ENCODE results near the gene PRLHR. TPM values are rescaled to one million over a fixed set of nuclear protein-coding genes. Genes with fewer than 3 reads are reported as not detected.

Gene PRLHR
- total RNA-seq, result not detected in 2 replicates
- polyA plus RNA-seq, result not detected in 2 replicates

DNA sequence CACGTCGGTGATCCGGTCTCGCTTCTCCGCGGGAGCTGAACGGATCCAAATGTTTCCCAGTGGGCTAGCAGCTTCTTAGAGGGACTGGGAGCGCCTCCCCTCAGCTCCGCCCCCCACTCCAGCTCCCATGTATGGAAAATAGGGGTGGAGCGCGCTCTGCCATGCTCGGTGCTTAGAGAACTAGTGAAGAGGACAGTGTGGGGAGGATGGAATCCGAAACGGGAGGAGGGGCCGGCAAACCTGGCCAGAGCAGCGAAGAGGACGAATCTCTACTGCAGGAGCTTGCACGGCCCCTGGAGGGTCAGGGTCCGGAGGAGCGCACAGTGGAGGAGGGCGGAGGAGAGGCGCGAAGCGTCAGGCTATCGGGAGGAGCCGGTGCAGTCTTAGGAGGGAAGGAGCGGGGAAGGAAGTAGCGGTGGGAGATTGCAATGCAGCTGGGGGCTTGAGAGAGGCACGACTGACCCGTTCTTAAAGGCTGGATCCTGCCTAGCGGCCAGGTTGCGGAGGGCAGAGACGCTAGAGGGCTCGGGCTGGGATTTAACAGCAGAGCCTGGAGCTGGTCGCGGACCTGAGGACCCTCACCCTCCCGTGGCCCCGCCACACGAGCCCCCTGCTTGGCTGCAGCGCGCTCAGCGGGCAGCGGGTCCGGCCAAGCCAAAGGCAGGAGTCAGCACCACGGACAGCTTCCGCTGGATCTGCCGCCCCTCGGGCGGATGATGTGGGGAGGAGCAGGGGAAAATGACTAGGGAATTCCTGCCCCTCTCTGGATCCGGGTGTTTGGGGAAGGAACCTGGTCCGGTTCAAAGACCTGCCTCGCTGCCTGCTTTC, at the start of gene PRLHR:
PRLHR (minus strand) TSS at position 51 of the 828 bp plus-strand sequence. CDS start 404 bp downstream, outside the sequence.
- no peaks in the 10 kb centered on the region for H3K36me3 ChIP-seq
- TF ChIP-seq, protein P1, sequence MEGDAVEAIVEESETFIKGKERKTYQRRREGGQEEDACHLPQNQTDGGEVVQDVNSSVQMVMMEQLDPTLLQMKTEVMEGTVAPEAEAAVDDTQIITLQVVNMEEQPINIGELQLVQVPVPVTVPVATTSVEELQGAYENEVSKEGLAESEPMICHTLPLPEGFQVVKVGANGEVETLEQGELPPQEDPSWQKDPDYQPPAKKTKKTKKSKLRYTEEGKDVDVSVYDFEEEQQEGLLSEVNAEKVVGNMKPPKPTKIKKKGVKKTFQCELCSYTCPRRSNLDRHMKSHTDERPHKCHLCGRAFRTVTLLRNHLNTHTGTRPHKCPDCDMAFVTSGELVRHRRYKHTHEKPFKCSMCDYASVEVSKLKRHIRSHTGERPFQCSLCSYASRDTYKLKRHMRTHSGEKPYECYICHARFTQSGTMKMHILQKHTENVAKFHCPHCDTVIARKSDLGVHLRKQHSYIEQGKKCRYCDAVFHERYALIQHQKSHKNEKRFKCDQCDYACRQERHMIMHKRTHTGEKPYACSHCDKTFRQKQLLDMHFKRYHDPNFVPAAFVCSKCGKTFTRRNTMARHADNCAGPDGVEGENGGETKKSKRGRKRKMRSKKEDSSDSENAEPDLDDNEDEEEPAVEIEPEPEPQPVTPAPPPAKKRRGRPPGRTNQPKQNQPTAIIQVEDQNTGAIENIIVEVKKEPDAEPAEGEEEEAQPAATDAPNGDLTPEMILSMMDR (IDR thresholded peaks at IDR 0.05; ENCODE audit: low read depth, low read length), result no peak
- no peak within 1 kb of the TSS for H3K4me3 ChIP-seq
- DNase-seq (ENCODE audit: low read depth in 1 of 2, low spot score in 1 of 2), result peak; percentile 57 to 89
- H3K9me3 ChIP-seq (ENCODE audit: low read depth), result no peaks in the 10 kb centered on the region
- no peak within 1 kb of the TSS for H3K27ac ChIP-seq
- no peaks in the 10 kb centered on the region for H3K4me1 ChIP-seq (ENCODE audit: low read depth)
- peaks cover 77% of the 10 kb centered on the region for H3K27me3 ChIP-seq

- H3K9me3 ChIP-seq (ENCODE audit: low read depth), result no peaks in the 10 kb centered on the region
Observed at GRCh38 chr10:118642228-118642627, 46.8 kb upstream of the PRLHR start.

DNA sequence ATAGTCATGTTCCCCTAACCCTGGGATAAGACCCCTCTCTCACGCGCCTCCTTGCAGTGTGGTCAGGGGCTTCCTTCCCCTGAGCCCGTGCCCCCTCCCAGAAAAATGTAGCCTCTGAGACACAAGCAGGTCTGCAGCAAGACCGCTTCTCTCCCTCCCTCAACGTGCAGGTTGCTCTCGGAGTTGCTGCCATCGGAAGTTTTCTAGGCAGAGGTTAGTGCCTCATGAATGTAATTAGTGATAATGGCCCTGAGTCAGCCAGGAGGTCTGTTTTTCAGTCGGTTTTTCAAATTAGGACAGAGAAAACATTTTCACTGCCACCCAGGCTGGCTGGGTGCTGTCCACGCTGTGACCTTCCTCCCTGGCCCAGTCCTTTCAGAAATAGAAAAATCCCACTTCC, 43.2 kb upstream of the PRLHR start:
- Histone ChIP-seq H3K9me3 (ENCODE audit: low read depth) (no peaks in the 10 kb centered on the region), H3K36me3 (no peaks in the 10 kb centered on the region), H3K4me1 (ENCODE audit: low read depth) (no peaks in the 10 kb centered on the region), H3K4me3 (no peak overlapping the region), H3K27ac (no peak overlapping the region), H3K27me3 (no peaks in the 10 kb centered on the region)
- TF ChIP-seq, protein P1 (IDR thresholded peaks at IDR 0.05; ENCODE audit: low read depth, low read length), result no peak
- no peak for DNase-seq (ENCODE audit: low read depth in 1 of 2, low spot score in 1 of 2)

More at GRCh38 chr10:118642228-118642627, 46.8 kb upstream of the PRLHR start:
- H3K4me3 ChIP-seq, result no peak overlapping the region
- no peaks in the 10 kb centered on the region for H3K36me3 ChIP-seq
- DNase-seq (ENCODE audit: low read depth in 1 of 2, low spot score in 1 of 2), result no peak
- no peaks in the 10 kb centered on the region for H3K27me3 ChIP-seq
- no peak overlapping the region for H3K27ac ChIP-seq
- TF ChIP-seq, protein P1 (IDR thresholded peaks at IDR 0.05; ENCODE audit: low read depth, low read length), result no peak
- H3K4me1 ChIP-seq (ENCODE audit: low read depth), result no peaks in the 10 kb centered on the region

- Histone ChIP-seq H3K36me3 (no peaks in the 10 kb centered on the region), H3K27me3 (no peaks in the 10 kb centered on the region), H3K27ac (no peak overlapping the region), H3K9me3 (ENCODE audit: low read depth) (no peaks in the 10 kb centered on the region), H3K4me1 (ENCODE audit: low read depth) (no peaks in the 10 kb centered on the region), H3K4me3 (no peak overlapping the region)
- TF ChIP-seq, protein P1 (IDR thresholded peaks at IDR 0.05; ENCODE audit: low read depth, low read length), result no peak
- DNase-seq (ENCODE audit: low read depth in 1 of 2, low spot score in 1 of 2), result no peak
Observed at GRCh38 chr10:118635674-118636402, 40.4 kb upstream of the PRLHR start.

DNA sequence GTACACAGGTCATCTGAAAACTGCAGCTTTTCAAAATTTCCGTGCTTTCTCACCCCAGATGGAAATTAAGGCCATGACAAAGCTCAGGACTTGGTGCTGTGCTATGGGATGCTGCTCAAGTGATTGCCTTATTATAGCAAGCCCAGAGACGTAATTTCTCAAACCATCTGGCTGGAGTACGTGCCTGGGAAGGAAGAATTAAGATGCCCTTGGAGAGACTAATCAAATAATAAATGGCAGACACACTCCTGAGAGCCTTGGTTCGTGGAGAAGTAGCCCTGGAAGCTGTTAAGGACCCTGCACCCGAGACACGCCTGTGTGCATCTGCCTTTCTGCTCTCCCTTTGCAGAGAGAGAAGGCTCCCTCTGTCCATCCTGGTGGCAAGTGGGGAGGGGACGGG, 38.3 kb upstream of the PRLHR start:
- H3K9me3 ChIP-seq (ENCODE audit: low read depth), result no peaks in the 10 kb centered on the region
- H3K4me1 ChIP-seq (ENCODE audit: low read depth), result no peaks in the 10 kb centered on the region
- H3K27ac ChIP-seq, result no peak overlapping the region
- H3K4me3 ChIP-seq, result no peak overlapping the region
- TF ChIP-seq, protein P1 (IDR thresholded peaks at IDR 0.05; ENCODE audit: low read depth, low read length), result no peak
- H3K36me3 ChIP-seq, result no peaks in the 10 kb centered on the region
- DNase-seq (ENCODE audit: low read depth in 1 of 2, low spot score in 1 of 2), result no peak
- peaks cover 3% of the 10 kb centered on the region for H3K27me3 ChIP-seq

Data from cardiac muscle cell (in vitro differentiated cells and primary cell).